NCI-H2227 (cell line): Measurements from ENCODE around the gene SIK1.
"Not testable (repeated sequence)": the region's sequence is repeated elsewhere in the genome, so short reads cannot be mapped to it uniquely, and the experiment has no call there.

Source experiments
- DNase-seq: peaks from one replicate; lab custom pipeline; 2025; ENCODE audit not compliant: unreplicated experiment; lab: John Stamatoyannopoulos, UW

The SIK1 gene

GRCh38 chr21:43426404-43427241, at the start of gene SIK1:
Gene SIK1, minus strand, starts transcription at chr21:43427131. Its CDS starts 953 bp downstream, at chr21:43426178.
- not testable (repeated sequence) for DNase-seq

DNA sequence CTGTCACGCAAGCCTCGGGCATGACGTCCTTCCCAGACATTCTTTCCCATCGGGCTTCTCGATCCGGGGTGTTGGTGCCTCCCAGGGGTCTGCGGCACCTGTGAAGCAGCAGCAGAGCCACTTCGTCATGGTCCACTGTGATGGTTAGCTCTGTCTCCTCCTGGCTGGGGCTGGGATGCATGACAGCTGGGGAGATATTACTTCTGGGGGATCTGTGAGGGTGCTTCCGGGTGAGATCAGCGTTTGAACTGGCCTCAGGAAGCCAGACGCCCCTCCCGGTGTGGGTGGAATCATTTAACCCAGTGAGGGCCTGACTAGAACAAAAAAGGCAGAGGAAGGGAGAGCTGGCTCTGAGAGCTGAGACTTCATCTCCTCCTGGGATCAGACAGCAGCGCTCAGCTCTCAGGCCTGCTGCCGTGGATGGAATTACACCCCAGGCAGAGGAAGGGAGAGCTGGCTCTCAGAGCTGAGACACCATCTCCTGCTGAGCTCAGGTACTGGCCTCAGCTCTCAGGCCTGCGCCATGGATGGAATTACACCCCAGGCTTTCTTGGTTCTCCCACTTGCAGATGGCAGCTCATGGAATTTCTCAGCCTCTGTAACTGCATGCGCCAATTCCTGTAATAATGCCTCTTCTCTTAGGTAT, 44.8 kb upstream of the SIK1 start:
- DNase-seq, result not testable (repeated sequence)

DNA sequence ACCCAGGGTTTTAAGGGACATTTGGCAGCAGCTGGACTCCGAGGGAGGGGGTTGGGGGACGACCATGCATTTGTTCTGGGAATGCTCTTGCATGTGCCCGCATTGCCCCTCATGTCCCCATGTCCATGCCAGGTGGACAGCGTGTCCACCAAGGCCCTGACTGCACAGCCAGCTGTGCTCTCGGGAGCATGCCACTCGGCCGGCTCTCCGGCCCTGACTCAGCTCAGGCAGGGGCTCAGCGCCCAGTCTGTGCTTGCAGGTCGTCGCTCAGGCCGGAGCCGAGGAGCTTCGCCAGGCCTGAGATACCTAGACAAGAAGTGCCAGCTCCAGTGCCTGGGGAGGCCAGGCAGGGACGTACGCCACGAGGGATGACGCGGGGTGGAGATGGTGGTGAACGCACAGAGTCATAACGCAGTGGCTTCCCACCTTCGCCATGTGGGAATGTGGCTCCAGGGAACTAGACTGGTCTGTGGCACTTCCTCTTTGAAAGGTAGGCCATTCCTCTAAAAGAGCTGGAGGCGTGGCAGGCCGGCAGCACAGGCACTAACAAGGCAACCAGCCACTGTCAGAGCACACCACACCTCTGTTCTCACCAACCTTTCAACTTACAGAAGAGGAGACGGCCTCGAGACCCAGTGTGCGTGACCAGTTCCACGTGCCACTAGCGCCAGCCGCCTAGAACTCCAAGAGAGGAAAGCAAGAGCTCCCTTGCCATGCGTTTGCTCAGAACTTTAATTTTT, 43.0 kb upstream of the SIK1 start:
- DNase-seq, result not testable (repeated sequence)

- DNase-seq, result no peak
Measured at GRCh38 chr21:43467785-43468184, 40.9 kb upstream of the SIK1 start.

DNA sequence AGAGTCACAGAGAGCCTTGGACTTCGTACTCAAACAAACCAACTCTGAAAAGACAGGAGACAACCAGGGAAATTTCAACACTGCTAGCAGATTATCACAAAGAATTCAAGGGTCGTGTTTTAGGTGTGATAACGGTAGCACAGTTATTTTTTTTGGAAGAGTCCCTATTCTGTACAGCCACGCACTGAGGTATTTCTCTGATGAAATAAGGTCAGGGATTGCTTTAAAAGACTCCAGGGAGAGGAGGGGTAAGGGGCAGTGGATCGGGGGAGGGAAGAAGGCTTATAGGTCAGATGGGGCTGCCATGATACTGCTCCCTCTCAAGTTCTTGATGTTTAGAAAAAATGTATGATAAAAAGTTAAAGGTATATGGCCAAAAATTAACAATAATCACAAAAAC, 38.2 kb upstream of the SIK1 start:
- not testable (repeated sequence) for DNase-seq

GRCh38 chr21:43463498-43464261, 36.7 kb upstream of the SIK1 start:
- DNase-seq, result not testable (repeated sequence)

GRCh38 chr21:43462932-43463331, 36.0 kb upstream of the SIK1 start:
- not testable (repeated sequence) for DNase-seq

GRCh38 chr21:43460475-43460874, 33.5 kb upstream of the SIK1 start:
- DNase-seq, result not testable (repeated sequence)

- not testable (repeated sequence) for DNase-seq
Measured at GRCh38 chr21:43458995-43459394, 32.1 kb upstream of the SIK1 start.

DNA sequence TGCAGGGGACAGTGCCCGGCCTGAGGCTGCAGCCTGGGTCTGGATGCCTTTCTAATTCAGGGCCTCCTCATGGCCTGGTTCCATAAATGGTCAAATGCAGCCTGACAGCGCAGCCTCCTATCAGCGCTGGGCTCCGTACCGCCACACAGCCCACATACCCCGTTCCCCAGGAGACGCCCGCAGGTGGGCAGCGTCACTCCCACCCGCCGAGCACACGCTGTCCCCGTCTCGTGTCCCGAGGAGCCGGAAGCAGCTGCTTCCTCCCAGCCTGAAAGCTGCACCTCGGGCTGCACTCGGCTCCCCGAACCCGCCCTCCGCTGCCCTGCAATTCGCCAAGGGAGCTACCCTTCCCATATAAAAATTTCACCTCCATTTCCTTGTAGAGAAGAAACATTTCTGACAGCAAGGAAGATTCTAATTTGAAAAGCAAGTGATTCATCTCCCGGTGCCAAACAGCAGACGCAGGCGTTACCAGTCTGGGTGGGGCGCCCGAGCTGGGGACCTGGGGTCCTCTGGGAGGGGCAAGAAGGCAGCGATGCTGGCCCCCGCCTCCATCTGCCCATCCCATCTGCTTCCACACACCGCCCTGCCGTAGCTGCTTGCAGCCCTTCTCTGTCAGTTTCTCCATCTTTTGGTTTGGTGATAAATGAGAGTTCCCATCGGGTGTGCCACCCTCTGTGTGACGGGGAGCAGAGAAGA, 29.8 kb upstream of the SIK1 start:
- DNase-seq, result not testable (repeated sequence)

- DNase-seq, result not testable (repeated sequence)
Measured at GRCh38 chr21:43455717-43456116, 28.8 kb upstream of the SIK1 start.

DNA sequence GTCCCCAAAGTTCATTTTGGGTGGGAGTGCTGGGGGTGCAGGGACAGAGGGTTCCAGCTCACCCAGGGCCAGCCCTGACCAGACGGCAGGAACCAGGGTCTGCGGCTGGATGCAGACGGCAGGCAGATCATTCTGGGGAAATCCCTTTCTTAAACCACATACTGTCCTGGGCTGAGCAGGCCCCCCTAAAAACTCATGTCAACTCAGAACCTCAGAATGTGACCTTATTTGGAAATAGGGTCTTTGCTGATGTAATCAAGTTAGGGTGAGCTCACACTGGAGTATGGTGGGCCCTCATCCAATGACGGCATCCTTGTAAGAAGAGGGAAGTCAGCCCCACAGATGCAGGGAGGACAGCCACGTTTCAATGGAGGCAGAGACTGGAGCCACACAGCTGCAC, 27.2 kb upstream of the SIK1 start:
- not testable (repeated sequence) for DNase-seq

DNA sequence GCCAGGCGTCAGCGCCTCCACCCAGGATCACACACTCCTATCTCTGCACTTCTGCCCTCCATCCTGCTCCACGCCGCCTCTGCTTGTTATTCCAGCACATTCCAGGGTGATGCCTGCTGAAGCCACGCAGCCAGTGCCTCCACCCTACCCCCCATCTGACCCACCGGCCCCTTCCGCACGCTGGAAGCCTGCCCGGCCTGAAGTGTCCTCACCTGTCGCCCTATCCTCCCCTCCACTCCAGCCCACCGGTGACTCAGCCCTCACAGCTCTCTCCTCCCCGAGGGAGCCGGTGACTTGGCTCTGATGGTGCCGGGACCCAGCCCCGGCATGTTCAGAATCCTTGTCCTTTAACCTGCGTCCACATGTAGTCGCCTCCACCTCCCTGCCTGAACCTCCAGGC, 24.9 kb upstream of the SIK1 start:
- not testable (repeated sequence) for DNase-seq

DNA sequence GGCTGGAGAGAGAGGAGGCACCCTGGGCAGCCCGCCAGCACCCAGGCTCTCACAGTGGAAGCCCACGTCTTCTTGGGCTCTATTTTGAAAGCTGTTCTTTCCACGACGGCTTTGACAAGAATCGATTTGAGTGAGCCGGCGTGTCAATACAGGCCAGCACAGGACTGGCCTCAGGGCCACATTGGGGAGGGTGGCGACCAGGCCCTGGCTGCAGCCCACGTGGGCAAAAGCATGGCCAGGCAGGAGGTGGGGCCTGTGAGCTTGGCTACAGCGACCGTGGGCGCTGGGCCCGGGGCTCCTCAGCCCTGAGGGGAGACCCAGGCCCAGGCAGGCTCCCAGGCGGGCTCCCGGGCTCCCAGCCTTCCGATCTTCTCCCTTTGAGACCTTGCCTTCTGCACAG, 23.4 kb upstream of the SIK1 start:
- DNase-seq, result not testable (repeated sequence)

DNA sequence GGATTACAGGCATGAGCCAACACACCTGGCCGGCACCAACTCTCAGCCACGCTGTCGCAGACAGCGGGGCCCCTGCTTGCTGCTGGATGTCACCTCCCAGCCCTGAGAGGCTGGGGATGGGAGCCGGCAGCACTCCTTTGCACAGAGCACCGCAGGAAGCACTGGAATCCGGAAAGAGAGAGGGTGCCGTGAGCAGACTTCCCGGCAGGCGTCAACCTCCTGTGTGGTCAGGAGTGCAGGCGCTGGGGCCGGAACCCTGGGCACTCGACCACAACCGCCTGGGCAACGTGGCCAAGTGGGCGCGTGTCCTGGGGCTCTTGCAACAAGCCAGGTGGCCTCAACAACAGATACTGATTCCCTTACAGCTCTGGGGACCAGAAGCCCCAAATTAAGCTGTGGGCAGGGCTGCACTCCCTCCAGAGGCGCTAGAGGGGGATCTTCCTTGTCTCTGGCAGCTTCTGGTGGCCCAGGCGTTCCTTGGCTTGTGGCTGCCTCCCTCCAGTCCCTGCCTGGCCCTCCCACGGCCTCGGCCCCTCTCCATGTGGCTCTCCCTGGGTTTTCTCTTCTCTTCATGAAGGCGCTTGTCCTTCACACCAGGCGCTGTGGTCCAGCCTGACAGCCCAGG, 20.5 kb upstream of the SIK1 start:
- not testable (repeated sequence) for DNase-seq

- not testable (repeated sequence) for DNase-seq
Measured at GRCh38 chr21:43446277-43446932, 19.5 kb upstream of the SIK1 start.

GRCh38 chr21:43444524-43444923, 17.6 kb upstream of the SIK1 start:
- DNase-seq, result not testable (repeated sequence)

GRCh38 chr21:43442571-43442970, 15.6 kb upstream of the SIK1 start:
- not testable (repeated sequence) for DNase-seq
